Caco-2 (cell line): Measurements from ENCODE around the gene ODAD3. TPM values are rescaled to one million over a fixed set of nuclear protein-coding genes. Genes with fewer than 3 reads are reported as not detected.

Experiments used
- BruUV-seq: library from RNA; stranded (reverse); fragments of 400-500 nt; replicated peaks from 2 replicates; lab custom pipeline; 2021; lab: Mats Ljungman, UMichigan
- CTCF ChIA-PET: fragments of 300-600 bp; sonication (Branson Sonifier 250); formaldehyde crosslinking; loops from one replicate; lab custom pipeline; 2022; ENCODE audit warnings: antibody characterized with exemption; lab: Charles Lee
- POLR2A ChIA-PET: fragments of 300-600 bp; sonication (Branson Sonifier 250); formaldehyde crosslinking; loops from one replicate; lab custom pipeline; 2022; ENCODE audit warnings: antibody characterized with exemption; lab: Charles Lee
- DNase-seq, 2 experiments: peaks; one replicate each; pipeline versions ENCODE4 v3.0.0 to v3.0.0-alpha.2; 2020 to 2022
- H3K27me3 ChIP-seq: replicated peaks from 2 replicates; pipeline ENCODE4 v1.6.0; 2011; ENCODE audit warnings: low read length; ENCODE audit not compliant: control insufficient read depth, insufficient read depth
- H3K36me3 ChIP-seq: 2 replicates; pipeline ENCODE4 v1.5.1; 2011; ENCODE audit warnings: low read length; ENCODE audit not compliant: control insufficient read depth, insufficient read depth
- H3K4me1 ChIP-seq: fragments of 250-450 bp; sonication (Bioruptor Pico); 2 replicates; pipeline ENCODE4 v1.5.1; 2020; ENCODE audit warnings: mild to moderate bottlenecking
- H3K4me3 ChIP-seq: 2 replicates; pipeline ENCODE4 v1.5.1; 2011; ENCODE audit warnings: low read depth, mild to moderate bottlenecking, control low read depth, low read length
- H3K9me3 ChIP-seq: fragments of 250-450 bp; sonication (Bioruptor Pico); 2 replicates; pipeline ENCODE4 v1.5.1; 2020; ENCODE audit warnings: mild to moderate bottlenecking, moderate library complexity
- H3K27ac Mint-ChIP-seq: one replicate; pipeline ENCODE4 v1.8.0; 2022; ENCODE audit warnings: mixed read lengths; ENCODE audit not compliant: unreplicated experiment
- H3K27me3 Mint-ChIP-seq: one replicate; pipeline ENCODE4 v1.8.0; 2022; ENCODE audit warnings: mixed read lengths; ENCODE audit not compliant: insufficient read depth, unreplicated experiment
- H3K36me3 Mint-ChIP-seq: one replicate; pipeline ENCODE4 v1.8.0; 2022; ENCODE audit warnings: mild to moderate bottlenecking, mixed read lengths; ENCODE audit not compliant: insufficient read depth, unreplicated experiment
- H3K4me1 Mint-ChIP-seq: one replicate; pipeline ENCODE4 v1.8.0; 2022; ENCODE audit warnings: low read depth, mixed read lengths; ENCODE audit not compliant: unreplicated experiment
- H3K4me3 Mint-ChIP-seq: one replicate; pipeline ENCODE4 v1.8.0; 2022; ENCODE audit warnings: mild to moderate bottlenecking, moderate library complexity, mixed read lengths; ENCODE audit not compliant: unreplicated experiment
- H3K9me3 Mint-ChIP-seq: one replicate; pipeline ENCODE4 v1.8.0; 2022; ENCODE audit warnings: mixed read lengths; ENCODE audit not compliant: unreplicated experiment
- CTCF ChIP-seq, 2 experiments: fragments of 200-600 bp in 1 of 2; IDR thresholded peaks; 1 replicate in 1 of 2; 2 replicates in 1 of 2; pipeline versions ENCODE4 v1.5.1 to v1.8.0; 2011 to 2022; ENCODE audit warnings: antibody characterized with exemption in 1 of 2, control low read depth in 1 of 2, inconsistent platforms in 1 of 2, low read depth in 1 of 2, low read length in 1 of 2, mild to moderate bottlenecking in 1 of 2, moderate library complexity in 1 of 2; ENCODE audit not compliant: insufficient read depth in 1 of 2, severe bottlenecking in 1 of 2, unreplicated experiment in 1 of 2
- intact Hi-C: fragments of 100-400 bp; cut with micrococcal nuclease; formaldehyde crosslinking; loops from one replicate; pipeline ENCODE4 v1.10.0; 2022; ENCODE audit not compliant: unreplicated experiment
- total RNA-seq: library from RNA; stranded (reverse); gene quantifications from 2 replicates; pipeline ENCODE4 v1.2.3, GENCODE V29; 2022

The ODAD3 gene
- total RNA-seq, 1 experiment from 2014 or later: not detected

- no peaks in the 10 kb centered on the region for H3K9me3 ChIP-seq
- CTCF ChIA-PET: no interaction called here
- no peak for DNase-seq
- intact Hi-C loops: no loop called here
- H3K4me3 ChIP-seq: peak within 1 kb of the TSS; percentile 45
- POLR2A ChIA-PET: no interaction called here
- BruUV-seq: no TSS peak
- no peaks in the 10 kb centered on the region for H3K4me1 Mint-ChIP-seq
- peaks cover 9% of the 10 kb centered on the region for H3K27me3 Mint-ChIP-seq
- H3K4me3 Mint-ChIP-seq: peak within 1 kb of the TSS; percentile 71
- H3K27me3 ChIP-seq: no peaks in the 10 kb centered on the region; the same call in 1 of the 2 replicates
- H3K9me3 Mint-ChIP-seq: no peaks in the 10 kb centered on the region
- H3K36me3 Mint-ChIP-seq: peaks cover 20% of the 10 kb centered on the region
- no peaks in the 10 kb centered on the region for H3K36me3 ChIP-seq
- TF ChIP-seq CTCF (IDR thresholded peaks at IDR 0.05; ENCODE audit: insufficient read depth in 1 of 2, low read depth in 1 of 2, low read length in 1 of 2, severe bottlenecking in 1 of 2, unreplicated experiment in 1 of 2): no peak
- peaks cover 16% of the 10 kb centered on the region for H3K4me1 ChIP-seq
- peak within 1 kb of the TSS; percentile 19 for H3K27ac Mint-ChIP-seq
Measured at GRCh38 chr19:11480715-11481533, 46.0 kb upstream of the ODAD3 start, which contains the start of gene ELAVL3. ELAVL3 (minus strand) TSS chr19:11481046; CDS start chr19:11480608, 438 bp downstream.

GRCh38 chr19:11479898-11480714, 45.2 kb upstream of the ODAD3 start:
- no peaks in the 10 kb centered on the region for H3K9me3 ChIP-seq
- Mint-ChIP-seq H3K27me3 (peaks cover 9% of the 10 kb centered on the region), H3K9me3 (no peaks in the 10 kb centered on the region), H3K36me3 (peaks cover 17% of the 10 kb centered on the region), H3K4me1 (no peaks in the 10 kb centered on the region), H3K4me3 (peak overlapping the region; percentile 40), H3K27ac (no peak overlapping the region)
- no TSS peak for BruUV-seq
- ChIA-PET CTCF (interaction anchor here (0.6 to 1.3 kb wide), 5 partner anchors 45 to 186 kb away, joined by 3 to 11 read pairs (median 4); partner anchors contain the start of genes PRKCSH and SWSAP1), POLR2A (no interaction called here)
- intact Hi-C loops: no loop called here
- H3K4me3 ChIP-seq: peak overlapping the region; percentile 27
- no peaks in the 10 kb centered on the region for H3K36me3 ChIP-seq
- peaks cover 16% of the 10 kb centered on the region for H3K4me1 ChIP-seq
- no peaks in the 10 kb centered on the region; the same call in 1 of the 2 replicates for H3K27me3 ChIP-seq
- DNase-seq: no peak
- TF ChIP-seq CTCF (IDR thresholded peaks at IDR 0.05; ENCODE audit: insufficient read depth in 1 of 2, low read depth in 1 of 2, low read length in 1 of 2, severe bottlenecking in 1 of 2, unreplicated experiment in 1 of 2): no peak
